SJSA1 (cell line): ENCODE measurements around the gene PDE10A. TPM values are rescaled to one million over a fixed set of nuclear protein-coding genes. Genes with fewer than 3 reads are reported as not detected.
"Not testable (repeated sequence)": the region's sequence is repeated elsewhere in the genome, so short reads cannot be mapped to it uniquely, and the experiment has no call there.

Experiments used
- DNase-seq, 2 experiments: peaks; one replicate each; pipeline ENCODE4 v3.0.0-alpha.2; 2015 to 2020; ENCODE audit warnings: low spot score in 2 of 2, low read depth in 1 of 2
- H3K27ac ChIP-seq: fragments of 250-450 bp; sonication (Bioruptor Pico); 2 replicates; pipeline ENCODE4 v1.5.1; 2020; ENCODE audit warnings: mild to moderate bottlenecking, moderate library complexity
- H3K27me3 ChIP-seq: fragments of 250-450 bp; sonication (Bioruptor Pico); replicated peaks from 2 replicates; pipeline ENCODE4 v1.5.1; 2020; ENCODE audit warnings: mild to moderate bottlenecking, moderate library complexity
- H3K36me3 ChIP-seq: fragments of 250-450 bp; sonication (Bioruptor Pico); 2 replicates; pipeline ENCODE4 v1.5.1; 2020; ENCODE audit warnings: mild to moderate bottlenecking
- H3K4me1 ChIP-seq: fragments of 250-450 bp; sonication (Bioruptor Pico); replicated peaks from 2 replicates; pipeline ENCODE4 v1.6.1; 2021; ENCODE audit warnings: mild to moderate bottlenecking
- H3K4me3 ChIP-seq: fragments of 250-450 bp; sonication (Bioruptor Pico); 2 replicates; pipeline ENCODE4 v1.5.1; 2020; ENCODE audit warnings: mild to moderate bottlenecking
- H3K9me3 ChIP-seq: fragments of 250-450 bp; sonication (Bioruptor Pico); replicated peaks from 2 replicates; pipeline ENCODE4 v1.5.1; 2020; ENCODE audit warnings: mild to moderate bottlenecking
- total RNA-seq: library from RNA; depleted of rRNA; stranded (reverse); fragments of >200 nt; shearing (Covaris generic); gene quantifications from 2 replicates; pipeline ENCODE4 v1.2.3, GENCODE V29; 2014

PDE10A gene
- total RNA-seq, 1 experiment from 2014 or later, result 2.4 TPM

DNA sequence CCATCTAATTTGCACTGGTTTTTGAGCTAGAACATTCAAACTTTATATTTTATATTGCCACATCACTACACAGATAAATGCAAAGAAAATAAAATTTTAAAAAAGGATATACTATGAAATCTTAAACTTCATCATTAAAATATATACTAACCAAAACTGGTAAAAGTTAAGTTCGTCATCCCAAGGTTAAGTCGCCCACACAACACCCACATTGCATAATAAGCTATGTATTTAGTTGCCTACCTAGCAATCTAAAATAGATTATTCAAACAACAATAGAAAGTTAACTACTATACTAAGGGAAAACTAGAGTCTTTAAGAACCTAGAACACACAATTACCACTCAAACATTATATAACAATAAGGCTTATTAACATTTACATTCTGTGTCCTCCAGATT is 24.5 kb downstream of the PDE10A start:
- DNase-seq, result no peak
- H3K4me3 ChIP-seq, result no peak overlapping the region
- no peaks in the 10 kb centered on the region for H3K36me3 ChIP-seq
- no peaks in the 10 kb centered on the region for H3K27me3 ChIP-seq
- peaks cover 4% of the 10 kb centered on the region; the same call in 1 of the 2 replicates for H3K4me1 ChIP-seq
- H3K27ac ChIP-seq, result no peak overlapping the region
- no peaks in the 10 kb centered on the region for H3K9me3 ChIP-seq

DNA sequence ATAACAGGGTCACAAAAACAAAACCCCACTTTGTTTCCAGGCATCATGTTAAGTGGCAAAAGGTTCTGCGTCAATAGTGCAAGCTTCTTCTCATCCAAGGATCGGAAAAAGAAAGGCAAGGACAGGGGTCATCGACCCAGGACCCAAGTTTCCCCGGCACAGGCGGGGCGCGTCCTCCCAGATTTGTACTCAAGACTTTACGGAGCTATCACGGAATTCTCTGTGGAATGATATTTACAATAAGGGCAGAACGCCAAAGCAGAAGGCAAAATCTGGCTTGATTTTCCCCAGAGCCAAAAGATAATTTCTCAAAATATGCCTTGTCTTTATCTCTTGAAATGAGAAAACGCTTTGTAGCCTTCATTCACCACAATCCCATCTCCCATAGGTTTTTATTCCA is 25.5 kb downstream of the PDE10A start:
- Histone ChIP-seq H3K27ac (no peak overlapping the region), H3K9me3 (no peaks in the 10 kb centered on the region), H3K4me1 (peaks cover 4% of the 10 kb centered on the region; the same call in 1 of the 2 replicates), H3K36me3 (no peaks in the 10 kb centered on the region), H3K4me3 (no peak overlapping the region), H3K27me3 (no peaks in the 10 kb centered on the region)
- no peak for DNase-seq

DNA sequence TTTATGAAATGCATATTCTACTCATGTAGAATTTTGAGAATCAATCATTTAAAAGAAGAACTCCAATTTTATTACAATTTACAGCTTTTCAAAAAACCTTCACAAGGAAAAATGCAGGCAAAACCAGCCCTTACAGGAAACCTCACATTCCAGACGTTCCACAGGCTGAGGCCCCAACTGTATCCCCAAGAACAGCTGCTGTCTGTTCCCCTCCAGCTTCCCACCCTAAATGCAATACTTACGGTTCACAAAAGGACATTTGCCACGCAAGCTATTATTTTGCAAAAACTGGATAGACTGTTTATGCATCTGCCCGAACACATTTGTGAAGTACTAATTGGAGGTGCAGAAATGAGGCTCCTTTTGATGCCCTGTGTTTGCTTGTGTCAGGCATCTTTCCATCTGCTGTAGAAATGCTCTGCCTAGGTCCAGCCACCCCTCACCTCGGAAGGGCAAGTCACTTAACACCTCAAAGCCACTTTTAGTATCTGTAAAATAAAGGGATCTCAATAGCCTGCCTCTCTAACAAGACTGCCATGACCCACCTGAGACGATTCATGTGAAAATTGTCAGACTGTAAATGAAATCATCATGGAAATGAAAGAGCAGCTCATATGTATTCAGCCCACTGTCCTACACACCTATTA is 26.5 kb downstream of the PDE10A start:
- Histone ChIP-seq H3K9me3 (no peaks in the 10 kb centered on the region), H3K27me3 (no peaks in the 10 kb centered on the region), H3K4me3 (no peak overlapping the region), H3K27ac (no peak overlapping the region; the same call in 1 of the 2 replicates), H3K4me1 (peaks cover 4% of the 10 kb centered on the region; the same call in 1 of the 2 replicates), H3K36me3 (no peaks in the 10 kb centered on the region)
- no peak for DNase-seq

GRCh38 chr6:165635965-165636364 is 27.1 kb downstream of the PDE10A start:
- Histone ChIP-seq H3K4me1 (peaks cover 4% of the 10 kb centered on the region; the same call in 1 of the 2 replicates), H3K27ac (0 out of 2 replicates have a peak overlapping the region, but pooled peaks have one; percentile 2), H3K27me3 (no peaks in the 10 kb centered on the region), H3K9me3 (no peaks in the 10 kb centered on the region), H3K36me3 (no peaks in the 10 kb centered on the region), H3K4me3 (no peak overlapping the region)
- DNase-seq, result no peak

DNA sequence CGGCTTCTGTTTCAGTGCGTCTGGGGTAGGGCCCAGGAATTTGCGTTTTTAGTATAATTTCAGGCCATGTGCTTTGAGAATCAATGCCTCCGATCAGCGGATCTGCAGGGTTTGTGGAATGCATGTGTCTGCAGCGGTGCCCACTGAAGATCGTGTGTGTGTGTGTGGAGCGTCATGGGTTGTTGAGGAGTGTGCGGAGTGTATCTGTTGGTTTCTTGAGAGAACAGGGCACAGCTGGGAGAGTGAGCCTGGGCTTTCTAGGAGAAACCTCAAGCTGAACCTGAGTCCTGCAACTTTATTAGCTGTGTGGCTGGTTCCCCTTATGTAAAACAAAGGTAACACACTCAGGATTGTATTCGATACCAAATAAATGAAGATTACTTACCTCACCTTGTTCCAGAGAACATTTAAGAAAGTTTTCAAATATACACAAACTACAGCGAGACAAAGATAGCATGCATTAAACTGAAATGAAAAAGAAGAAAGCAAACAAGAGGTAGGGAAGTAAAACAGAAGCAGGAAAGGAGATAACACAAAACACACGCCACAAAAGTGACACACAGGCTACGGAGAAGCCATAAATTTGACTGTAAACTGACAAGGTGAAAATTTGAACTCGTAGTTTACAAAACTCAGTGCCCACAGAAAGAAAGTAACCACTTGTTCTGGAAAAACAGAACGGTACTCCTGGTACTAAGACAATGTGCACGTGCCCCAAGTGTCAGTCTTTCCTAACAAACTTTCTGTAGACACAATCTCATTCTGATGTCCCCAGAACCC is 28.8 kb downstream of the PDE10A start:
- Histone ChIP-seq H3K27ac (no peak overlapping the region), H3K36me3 (no peaks in the 10 kb centered on the region), H3K4me3 (no peak overlapping the region), H3K9me3 (no peaks in the 10 kb centered on the region), H3K4me1 (peaks cover 12% of the 10 kb centered on the region; the same call in 1 of the 2 replicates), H3K27me3 (no peaks in the 10 kb centered on the region)
- DNase-seq, result no peak

DNA sequence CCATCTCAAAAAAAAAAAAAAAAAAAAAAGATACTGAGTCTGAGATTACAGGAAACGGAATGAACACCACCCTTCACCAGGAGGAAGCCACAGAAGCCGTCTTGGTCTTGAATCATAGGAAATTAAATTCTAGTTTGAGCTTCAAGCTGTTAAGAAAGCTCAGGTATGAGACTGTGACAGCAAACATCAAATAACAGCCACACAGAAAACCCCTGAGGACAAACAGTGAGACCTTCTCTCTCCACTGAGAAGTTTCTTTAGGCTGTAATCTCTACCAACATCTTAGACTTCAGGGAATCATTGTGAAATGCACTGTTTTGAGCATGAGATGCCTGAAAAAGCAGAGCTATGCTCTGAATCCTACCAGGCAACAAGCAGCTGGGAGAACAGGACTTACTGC is 30.8 kb downstream of the PDE10A start:
- Histone ChIP-seq H3K4me1 (peaks cover 12% of the 10 kb centered on the region; the same call in 1 of the 2 replicates), H3K27me3 (no peaks in the 10 kb centered on the region), H3K27ac (no peak overlapping the region), H3K9me3 (no peaks in the 10 kb centered on the region), H3K36me3 (no peaks in the 10 kb centered on the region), H3K4me3 (no peak overlapping the region)
- DNase-seq, result no peak

DNA sequence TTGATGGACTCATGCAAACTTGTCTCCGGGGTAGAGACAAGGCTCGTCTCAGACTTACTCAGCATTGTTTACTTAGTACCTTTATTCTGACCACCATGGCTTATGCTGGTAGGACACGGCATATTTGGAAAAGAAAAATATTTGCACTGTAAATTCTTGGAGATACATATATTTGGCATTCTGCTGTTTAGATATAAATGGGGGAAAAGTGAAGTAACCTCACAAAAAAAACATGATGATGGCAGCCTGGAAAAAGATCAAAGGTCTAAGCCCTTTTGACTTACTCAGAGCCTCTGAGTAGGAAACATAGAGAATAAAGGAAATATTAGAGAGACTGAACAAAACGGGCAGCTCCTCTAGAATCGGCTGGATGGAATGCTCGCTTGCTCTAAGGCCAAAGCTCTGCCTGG is 32.5 kb downstream of the PDE10A start:
- Histone ChIP-seq H3K4me3 (no peak overlapping the region), H3K9me3 (no peaks in the 10 kb centered on the region), H3K27me3 (no peaks in the 10 kb centered on the region), H3K36me3 (no peaks in the 10 kb centered on the region), H3K27ac (no peak overlapping the region), H3K4me1 (0 out of 2 replicates have a peak, but pooled peaks cover 8% of the 10 kb centered on the region)
- DNase-seq, result peak in 1 of 2 experiments; percentile 12

DNA sequence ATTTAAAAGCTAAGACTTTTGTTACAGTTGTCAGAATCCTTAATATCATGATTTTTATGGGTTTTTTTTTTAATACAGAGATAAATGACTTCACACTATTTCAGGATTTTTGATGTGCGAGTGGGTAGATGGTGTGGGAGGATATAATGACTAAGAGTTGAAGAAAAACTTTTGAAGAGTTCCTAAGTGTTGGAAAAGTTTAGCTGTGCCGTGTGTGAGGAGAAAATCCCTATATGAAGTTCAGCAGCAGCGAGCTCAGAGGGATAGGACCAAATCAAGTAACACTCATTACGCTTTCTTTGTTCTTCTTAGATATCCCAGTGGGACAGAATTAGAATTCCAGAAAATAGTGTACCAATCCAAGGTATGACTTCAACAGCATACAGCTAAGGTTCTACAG is 34.1 kb downstream of the PDE10A start:
- Histone ChIP-seq H3K9me3 (no peaks in the 10 kb centered on the region), H3K36me3 (no peaks in the 10 kb centered on the region), H3K4me1 (0 out of 2 replicates have a peak, but pooled peaks cover 8% of the 10 kb centered on the region), H3K4me3 (no peak overlapping the region), H3K27me3 (no peaks in the 10 kb centered on the region), H3K27ac (no peak overlapping the region)
- no peak for DNase-seq

DNA sequence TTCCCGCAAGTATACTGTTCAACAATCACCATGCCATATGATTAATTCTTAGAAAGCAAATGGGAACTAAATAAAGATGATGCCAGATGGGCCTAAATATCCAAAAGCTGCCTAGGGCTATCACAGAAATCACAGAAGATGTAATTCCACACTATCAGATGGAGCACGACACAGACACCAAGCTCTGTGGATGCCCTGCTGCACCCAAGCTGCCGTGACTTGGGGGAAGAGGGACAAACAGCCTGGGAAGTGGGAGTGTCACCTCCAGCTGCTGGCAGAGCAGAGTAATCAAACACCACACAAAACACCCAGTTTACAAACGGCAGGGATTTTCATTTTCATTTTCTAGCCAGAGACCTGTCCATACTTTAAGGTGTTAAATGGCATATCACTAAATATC is 35.7 kb downstream of the PDE10A start:
- Histone ChIP-seq H3K9me3 (no peaks in the 10 kb centered on the region), H3K27me3 (no peaks in the 10 kb centered on the region), H3K36me3 (no peaks in the 10 kb centered on the region), H3K27ac (no peak overlapping the region), H3K4me3 (no peak overlapping the region), H3K4me1 (0 out of 2 replicates have a peak, but pooled peaks cover 8% of the 10 kb centered on the region)
- no peak for DNase-seq

- no peaks in the 10 kb centered on the region for H3K27me3 ChIP-seq
- H3K4me3 ChIP-seq, result no peak overlapping the region
- 0 out of 2 replicates have a peak, but pooled peaks cover 8% of the 10 kb centered on the region for H3K4me1 ChIP-seq
- H3K27ac ChIP-seq, result no peak overlapping the region
- H3K36me3 ChIP-seq, result no peaks in the 10 kb centered on the region
- no peak for DNase-seq
- no peaks in the 10 kb centered on the region for H3K9me3 ChIP-seq
Observed at GRCh38 chr6:165626711-165627110, 36.3 kb downstream of the PDE10A start.

- no peaks in the 10 kb centered on the region for H3K9me3 ChIP-seq
Observed at GRCh38 chr6:165624871-165625639, 38.0 kb downstream of the PDE10A start.

GRCh38 chr6:165621940-165622339 is 41.1 kb downstream of the PDE10A start:
- H3K9me3 ChIP-seq, result no peaks in the 10 kb centered on the region
- H3K4me3 ChIP-seq, result no peak overlapping the region
- H3K4me1 ChIP-seq, result 0 out of 2 replicates have a peak, but pooled peaks cover 3% of the 10 kb centered on the region
- no peak for DNase-seq
- no peaks in the 10 kb centered on the region for H3K36me3 ChIP-seq
- H3K27me3 ChIP-seq, result no peaks in the 10 kb centered on the region
- no peak overlapping the region for H3K27ac ChIP-seq

More at GRCh38 chr6:165624871-165625639, 38.0 kb downstream of the PDE10A start:
- Histone ChIP-seq H3K27ac (no peak overlapping the region), H3K4me1 (0 out of 2 replicates have a peak, but pooled peaks cover under 1% of the 10 kb centered on the region), H3K27me3 (no peaks in the 10 kb centered on the region), H3K4me3 (no peak overlapping the region), H3K36me3 (no peaks in the 10 kb centered on the region)
- no peak for DNase-seq

GRCh38 chr6:165618891-165619290 is 44.1 kb downstream of the PDE10A start:
- not testable (repeated sequence) for H3K4me1 ChIP-seq, DNase-seq, H3K27me3 ChIP-seq, H3K36me3 ChIP-seq, H3K4me3 ChIP-seq, H3K9me3 ChIP-seq, H3K27ac ChIP-seq
